ENCODE measurements around the gene KRT72. TPM values are rescaled to one million over a fixed set of nuclear protein-coding genes. Genes with fewer than 3 reads are reported as not detected.

The KRT72 gene
- not detected in 2 replicates for total RNA-seq (2014; rRNA removed; shearing (Covaris generic))

- no peak for DNase-seq (ENCODE audit: low read depth)
Measured at GRCh38 chr12:52600941-52601481, at the start of gene KRT72. Gene KRT72 (minus strand): TSS chr12:52601463. CDS start chr12:52601452, 11 bp downstream.

GRCh38 chr12:52650520-52651081, 49.3 kb upstream of the KRT72 start:
- peak; percentile 50 for DNase-seq (ENCODE audit: low read depth)

- no peak for DNase-seq (ENCODE audit: low read depth)
Measured at GRCh38 chr12:52649066-52649465, 47.8 kb upstream of the KRT72 start.

GRCh38 chr12:52648012-52648550, 46.8 kb upstream of the KRT72 start:
- no peak for DNase-seq (ENCODE audit: low read depth)

- DNase-seq (ENCODE audit: low read depth), result no peak
Measured at GRCh38 chr12:52647601-52648000, 46.3 kb upstream of the KRT72 start.

- DNase-seq (ENCODE audit: low read depth), result no peak
Measured at GRCh38 chr12:52646613-52647012, 45.4 kb upstream of the KRT72 start.

- no peak for DNase-seq (ENCODE audit: low read depth)
Measured at GRCh38 chr12:52645982-52646381, 44.7 kb upstream of the KRT72 start.

- DNase-seq (ENCODE audit: low read depth), result no peak
Measured at GRCh38 chr12:52645120-52645761, 44.0 kb upstream of the KRT72 start.

- DNase-seq (ENCODE audit: low read depth), result no peak
Measured at GRCh38 chr12:52644078-52644415, 42.8 kb upstream of the KRT72 start.

- no peak for DNase-seq (ENCODE audit: low read depth)
Measured at GRCh38 chr12:52643233-52644077, 42.2 kb upstream of the KRT72 start.

GRCh38 chr12:52641468-52641867, 40.2 kb upstream of the KRT72 start:
- no peak for DNase-seq (ENCODE audit: low read depth)

GRCh38 chr12:52637299-52637698, 36.0 kb upstream of the KRT72 start:
- no peak for DNase-seq (ENCODE audit: low read depth)

- DNase-seq (ENCODE audit: low read depth), result no peak
Measured at GRCh38 chr12:52636592-52637258, 35.5 kb upstream of the KRT72 start.

- DNase-seq (ENCODE audit: low read depth), result no peak
Measured at GRCh38 chr12:52636189-52636588, 34.9 kb upstream of the KRT72 start.

GRCh38 chr12:52634266-52635056, 33.2 kb upstream of the KRT72 start:
- DNase-seq (ENCODE audit: low read depth), result no peak

GRCh38 chr12:52633383-52633782, 32.1 kb upstream of the KRT72 start:
- DNase-seq (ENCODE audit: low read depth), result no peak

- DNase-seq (ENCODE audit: low read depth), result no peak
Measured at GRCh38 chr12:52632656-52633055, 31.4 kb upstream of the KRT72 start.

GRCh38 chr12:52631676-52632459, 30.6 kb upstream of the KRT72 start:
- DNase-seq (ENCODE audit: low read depth), result no peak

- DNase-seq (ENCODE audit: low read depth), result no peak
Measured at GRCh38 chr12:52631264-52631663, 30.0 kb upstream of the KRT72 start.

GRCh38 chr12:52630599-52631200, 29.4 kb upstream of the KRT72 start:
- DNase-seq (ENCODE audit: low read depth), result no peak

Data from RPMI7951 (cell line).